Lower leg skin (tissue), 4 donors: ENCODE measurements around the gene UBE2M. TPM values are rescaled to one million over a fixed set of nuclear protein-coding genes. Genes with fewer than 3 reads are reported as not detected.

Source experiments
- DNase-seq, 2 donors: peaks; one replicate each; pipeline ENCODE4 v3.0.0-alpha.2; 2019; ENCODE audit warnings: low spot score in 2 of 2
- H3K4me3 ChIP-seq: fragments of 200-600 bp; sonication (generic); 2 replicates; pipeline ENCODE4 v1.5.1; 2017; ENCODE audit warnings: mild to moderate bottlenecking, low read depth; ENCODE audit not compliant: poor library complexity, severe bottlenecking
- CTCF ChIP-seq, 3 donors: fragments of 450-650 bp; IDR thresholded peaks; one replicate each; pipeline ENCODE4 v1.5.1; 2016; ENCODE audit warnings: antibody characterized with exemption in 3 of 3, mild to moderate bottlenecking in 3 of 3, moderate library complexity in 2 of 3
- POLR2A ChIP-seq, 2 donors: fragments of 450-650 bp; IDR thresholded peaks; one replicate each; pipeline ENCODE4 v1.6.1; 2016 to 2017; ENCODE audit warnings: antibody characterized with exemption in 2 of 2, mild to moderate bottlenecking in 1 of 2, moderate library complexity in 1 of 2
- WGBS, 2 donors: methylation state at CpG; one replicate each; pipeline ENCODE4 v1.1.5; 2018; 5-methylcytosine and 5-hydroxymethylcytosine counted together
- intact Hi-C: fragments of 100-400 bp; cut with DNase I; formaldehyde crosslinking; loops from one replicate; pipeline ENCODE4 v1.15.0; 2023; ENCODE audit warnings: low total_unique reads
- total RNA-seq, 4 donors: library from RNA; depleted of rRNA; stranded (reverse); fragments of >200 nt; gene quantifications; one replicate each; pipeline ENCODE4 v1.1.0, GENCODE V29; 2016

UBE2M gene
- total RNA-seq, 4 donors from 2014 or later = 14.8 to 37.0 (median 23.6) TPM

- intact Hi-C loops = no loop called here
- peak in 1 of 2 donors; percentile 85 for DNase-seq
- 3 to 6% methylated on average over 33 to 36 of the region's 40 CpGs for WGBS, 2 donors
These were observed 4.7 kb upstream of the UBE2M start for GRCh38 chr19:58563034-58563573.

GRCh38 chr19:58562122-58563033 is 4.0 kb upstream of the UBE2M start:
- TF ChIP-seq CTCF (IDR thresholded peaks at IDR 0.05) (no peak), POLR2A (IDR thresholded peaks at IDR 0.05) (no peak)
- peak overlapping the region; percentile 16 for H3K4me3 ChIP-seq
- peak in 1 of 2 donors; percentile 76 for DNase-seq
- intact Hi-C loops = no loop called here
- WGBS, 2 donors = 4 to 9% methylated on average over 32 to 48 of the region's 107 CpGs

More at GRCh38 chr19:58563034-58563573, 4.7 kb upstream of the UBE2M start:
- H3K4me3 ChIP-seq = no peak overlapping the region
- TF ChIP-seq POLR2A (IDR thresholded peaks at IDR 0.05) = no peak
- TF ChIP-seq CTCF (IDR thresholded peaks at IDR 0.05) = no peak

GRCh38 chr19:58561373-58562121 is 3.1 kb upstream of the UBE2M start:
- no peak for TF ChIP-seq POLR2A (IDR thresholded peaks at IDR 0.05)
- intact Hi-C loops = no loop called here
- 47 to 57% methylated on average over 16 of the region's 16 CpGs for WGBS, 2 donors

GRCh38 chr19:58560921-58561320 is 2.5 kb upstream of the UBE2M start:
- no peak overlapping the region for H3K4me3 ChIP-seq
- DNase-seq = peak in 1 of 2 donors; percentile 79
- TF ChIP-seq CTCF (IDR thresholded peaks at IDR 0.05) (no peak), POLR2A (IDR thresholded peaks at IDR 0.05) (no peak)
- intact Hi-C loops = no loop called here

More at GRCh38 chr19:58561373-58562121, 3.1 kb upstream of the UBE2M start:
- H3K4me3 ChIP-seq = no peak overlapping the region
- DNase-seq = no peak

- peak in 1 of 2 donors; percentile 86 for DNase-seq
- intact Hi-C loops = no loop called here
- TF ChIP-seq POLR2A (IDR thresholded peaks at IDR 0.05) = no peak
- peak overlapping the region; percentile 61 for H3K4me3 ChIP-seq
- 68 to 77% methylated on average over 8 of the region's 8 CpGs for WGBS, 2 donors
These were observed 1.8 kb upstream of the UBE2M start for GRCh38 chr19:58560007-58560887.

- intact Hi-C loops = no loop called here
- H3K4me3 ChIP-seq = peak overlapping the region; percentile 61
- peak; percentile 89 to 97 for DNase-seq
These were observed 1.0 kb upstream of the UBE2M start for GRCh38 chr19:58559275-58560006.

More at GRCh38 chr19:58559275-58560006, 1.0 kb upstream of the UBE2M start:
- TF ChIP-seq CTCF (IDR thresholded peaks at IDR 0.05) = no peak
- no peak for TF ChIP-seq POLR2A (IDR thresholded peaks at IDR 0.05)
- 2% methylated on average over 31 to 33 of the region's 33 CpGs for WGBS, 2 donors
